Pulmonary artery endothelial cell (primary cell): ENCODE measurements around the gene SVIL. TPM values are rescaled to one million over a fixed set of nuclear protein-coding genes. Genes with fewer than 3 reads are reported as not detected.

Experiments used
- DNase-seq: peaks from one replicate; pipeline ENCODE4 v3.0.0-alpha.2; 2011; ENCODE audit warnings: low read depth, low spot score
- total RNA-seq: library from RNA; depleted of rRNA; stranded (reverse); fragments of >200 nt; gene quantifications from 2 replicates; pipeline ENCODE4 v1.2.3, GENCODE V29; 2014

The SVIL gene
- total RNA-seq, result 67.4 and 75.9 TPM in 2 replicates

- no peak for DNase-seq
Observed at GRCh38 chr10:29634764-29635625, at the start of gene SVIL. TSS of gene SVIL (minus strand) at chr10:29634971. CDS start at chr10:29555058, 79,913 bp downstream.

- DNase-seq, result no peak
Observed at GRCh38 chr10:29681676-29682448, 47.1 kb upstream of the SVIL start.

- DNase-seq, result no peak
Observed at GRCh38 chr10:29680091-29680490, 45.3 kb upstream of the SVIL start.

- no peak for DNase-seq
Observed at GRCh38 chr10:29676732-29677131, 42.0 kb upstream of the SVIL start.

GRCh38 chr10:29675984-29676383 lies 41.2 kb upstream of the SVIL start:
- no peak for DNase-seq

GRCh38 chr10:29671968-29672367 lies 37.2 kb upstream of the SVIL start:
- no peak for DNase-seq

GRCh38 chr10:29671228-29671780 lies 36.5 kb upstream of the SVIL start:
- DNase-seq, result no peak

- DNase-seq, result no peak
Observed at GRCh38 chr10:29670761-29671160, 36.0 kb upstream of the SVIL start.

- DNase-seq, result peak; percentile 30
Observed at GRCh38 chr10:29669149-29669548, 34.4 kb upstream of the SVIL start.

GRCh38 chr10:29668628-29669027 lies 33.9 kb upstream of the SVIL start:
- DNase-seq, result no peak

- no peak for DNase-seq
Observed at GRCh38 chr10:29667191-29667590, 32.4 kb upstream of the SVIL start.

GRCh38 chr10:29666201-29666600 lies 31.4 kb upstream of the SVIL start:
- no peak for DNase-seq

- DNase-seq, result no peak
Observed at GRCh38 chr10:29663718-29664117, 28.9 kb upstream of the SVIL start.

- peak; percentile 95 for DNase-seq
Observed at GRCh38 chr10:29658984-29659965, 24.5 kb upstream of the SVIL start.

- DNase-seq, result no peak
Observed at GRCh38 chr10:29657719-29658274, 23.0 kb upstream of the SVIL start.

- DNase-seq, result peak; percentile 60
Observed at GRCh38 chr10:29656451-29656992, 21.8 kb upstream of the SVIL start.

- DNase-seq, result no peak
Observed at GRCh38 chr10:29652192-29652591, 17.4 kb upstream of the SVIL start.

GRCh38 chr10:29651767-29652166 lies 17.0 kb upstream of the SVIL start:
- DNase-seq, result no peak

GRCh38 chr10:29650552-29650944 lies 15.8 kb upstream of the SVIL start:
- no peak for DNase-seq
